OCI-LY7 (cell line): ENCODE data around the gene AMIGO1. TPM values are rescaled to one million over a fixed set of nuclear protein-coding genes. Genes with fewer than 3 reads are reported as not detected.

Experiments used
- BruUV-seq: library from RNA; stranded (reverse); fragments of 400-500 nt; replicated peaks from 2 replicates; lab custom pipeline; 2021; lab: Mats Ljungman, UMichigan
- CTCF ChIA-PET: fragments of 300-600 bp; sonication (Branson Sonifier 250); formaldehyde crosslinking; loops from one replicate; lab custom pipeline; 2022; ENCODE audit warnings: antibody characterized with exemption; ENCODE audit not compliant: unreplicated experiment; lab: Charles Lee
- POLR2A ChIA-PET: fragments of 300-600 bp; sonication (Branson Sonifier 250); formaldehyde crosslinking; loops from one replicate; lab custom pipeline; 2022; ENCODE audit warnings: antibody characterized with exemption; lab: Charles Lee
- DNase-seq: peaks from one replicate; pipeline ENCODE4 v3.0.0-alpha.2; 2015; ENCODE audit warnings: low spot score
- H2AFZ ChIP-seq: fragments of 200-600 bp; sonication (generic), shearing (Covaris generic); 2 replicates; pipeline ENCODE4 v1.6.1; 2014; ENCODE audit warnings: mild to moderate bottlenecking, antibody characterized with exemption, low read length, moderate library complexity
- H3K27ac ChIP-seq: fragments of 200-600 bp; sonication (generic); 2 replicates; pipeline ENCODE4 v1.5.1; 2014; ENCODE audit warnings: mixed run types, low read depth, mild to moderate bottlenecking, moderate library complexity, low read length, inconsistent platforms; ENCODE audit not compliant: poor library complexity, severe bottlenecking
- H3K36me3 ChIP-seq: fragments of 200-600 bp; sonication (generic); 2 replicates; pipeline ENCODE4 v1.6.1; 2014; ENCODE audit warnings: mild to moderate bottlenecking, antibody characterized with exemption, low read length, moderate library complexity, mixed read lengths; ENCODE audit not compliant: insufficient read depth
- H3K4me1 ChIP-seq: fragments of 200-600 bp; sonication (generic); 2 replicates; pipeline ENCODE4 v1.5.1; 2014; ENCODE audit warnings: mild to moderate bottlenecking, low read length; ENCODE audit not compliant: insufficient read depth, poor library complexity, severe bottlenecking
- H3K4me2 ChIP-seq: fragments of 200-600 bp; sonication (generic); 2 replicates; pipeline ENCODE4 v1.6.1; 2014; ENCODE audit warnings: mild to moderate bottlenecking, low read length
- H3K4me3 ChIP-seq: fragments of 200-600 bp; sonication (generic); 2 replicates; pipeline ENCODE4 v1.5.1; 2014; ENCODE audit warnings: mild to moderate bottlenecking, low read depth, low read length; ENCODE audit not compliant: poor library complexity, severe bottlenecking
- H3K79me2 ChIP-seq: fragments of 200-600 bp; sonication (generic); 2 replicates; pipeline ENCODE4 v1.6.1; 2016; ENCODE audit warnings: low read depth, mild to moderate bottlenecking, low read length, moderate library complexity, mixed read lengths; ENCODE audit not compliant: insufficient read depth
- H3K9me2 ChIP-seq: fragments of 200-600 bp; sonication (generic); 2 replicates; pipeline ENCODE4 v1.6.1; 2016; ENCODE audit warnings: mild to moderate bottlenecking, low read length, mixed read lengths; ENCODE audit not compliant: insufficient read depth
- H3K9me3 ChIP-seq: fragments of 200-600 bp; sonication (generic); 2 replicates; pipeline ENCODE4 v1.6.1; 2014; ENCODE audit warnings: mild to moderate bottlenecking, mixed run types, low read length, mixed read lengths
- H4K20me1 ChIP-seq: fragments of 200-600 bp; sonication (generic); 2 replicates; pipeline ENCODE4 v1.6.1; 2014; ENCODE audit warnings: mild to moderate bottlenecking, antibody characterized with exemption, low read length, moderate library complexity, mixed read lengths; ENCODE audit not compliant: insufficient read depth
- EZH2phosphoT487 ChIP-seq: fragments of 200-600 bp; sonication (generic); IDR thresholded peaks from 2 replicates; pipeline ENCODE4 v1.6.1; 2018; ENCODE audit warnings: low read depth, borderline replicate concordance, mild to moderate bottlenecking, mixed run types, antibody characterized with exemption, low read length, moderate library complexity, mixed read lengths
- intact Hi-C: fragments of 100-400 bp; cut with micrococcal nuclease; formaldehyde crosslinking; loops from one replicate; pipeline ENCODE4 v1.10.0; 2022; ENCODE audit not compliant: unreplicated experiment
- total RNA-seq, 2 experiments: library from RNA; depleted of rRNA in 1 of 2; stranded (reverse); fragments of >200 nt in 1 of 2; shearing (Covaris generic) in 1 of 2; gene quantifications; 2 replicates each; pipeline ENCODE4 v1.2.3, GENCODE V29; 2014 to 2022
- TF ChIP-seq, protein P1 (sequence below): fragments of 200-600 bp; sonication (generic); conservative IDR thresholded peaks from 2 replicates; pipeline ENCODE4 v1.5.1; 2014; ENCODE audit warnings: mild to moderate bottlenecking, antibody characterized with exemption, low read length, moderate library complexity, mixed read lengths

The AMIGO1 gene
- total RNA-seq, 2 experiments from 2014 or later: 0.15 to 0.16 TPM

GRCh38 chr1:109523706-109524105 lies 14.2 kb upstream of the AMIGO1 start:
- DNase-seq: no peak
- H3K27ac ChIP-seq: no peak overlapping the region
- H3K36me3 ChIP-seq: no peaks in the 10 kb centered on the region
- POLR2A ChIA-PET: interaction anchor here (1.2 kb wide), 1 partner anchor 8 kb away, joined by 4 read pairs; no protein-coding TSS in a partner anchor
- H3K4me2 ChIP-seq: no peak overlapping the region
- CTCF ChIA-PET: no interaction called here
- intact Hi-C loops: no loop called here
- no peak overlapping the region for H3K4me3 ChIP-seq
- no peaks in the 10 kb centered on the region for H3K4me1 ChIP-seq
- TF ChIP-seq EZH2phosphoT487: no peak
- TF ChIP-seq, protein P1, sequence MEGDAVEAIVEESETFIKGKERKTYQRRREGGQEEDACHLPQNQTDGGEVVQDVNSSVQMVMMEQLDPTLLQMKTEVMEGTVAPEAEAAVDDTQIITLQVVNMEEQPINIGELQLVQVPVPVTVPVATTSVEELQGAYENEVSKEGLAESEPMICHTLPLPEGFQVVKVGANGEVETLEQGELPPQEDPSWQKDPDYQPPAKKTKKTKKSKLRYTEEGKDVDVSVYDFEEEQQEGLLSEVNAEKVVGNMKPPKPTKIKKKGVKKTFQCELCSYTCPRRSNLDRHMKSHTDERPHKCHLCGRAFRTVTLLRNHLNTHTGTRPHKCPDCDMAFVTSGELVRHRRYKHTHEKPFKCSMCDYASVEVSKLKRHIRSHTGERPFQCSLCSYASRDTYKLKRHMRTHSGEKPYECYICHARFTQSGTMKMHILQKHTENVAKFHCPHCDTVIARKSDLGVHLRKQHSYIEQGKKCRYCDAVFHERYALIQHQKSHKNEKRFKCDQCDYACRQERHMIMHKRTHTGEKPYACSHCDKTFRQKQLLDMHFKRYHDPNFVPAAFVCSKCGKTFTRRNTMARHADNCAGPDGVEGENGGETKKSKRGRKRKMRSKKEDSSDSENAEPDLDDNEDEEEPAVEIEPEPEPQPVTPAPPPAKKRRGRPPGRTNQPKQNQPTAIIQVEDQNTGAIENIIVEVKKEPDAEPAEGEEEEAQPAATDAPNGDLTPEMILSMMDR: no peak
- no peak overlapping the region for H2AFZ ChIP-seq
- H3K9me3 ChIP-seq: no peaks in the 10 kb centered on the region
- no peaks in the 10 kb centered on the region for H4K20me1 ChIP-seq
- H3K79me2 ChIP-seq: no peaks in the 10 kb centered on the region
- no TSS peak for BruUV-seq
- H3K9me2 ChIP-seq: no peaks in the 10 kb centered on the region

DNA sequence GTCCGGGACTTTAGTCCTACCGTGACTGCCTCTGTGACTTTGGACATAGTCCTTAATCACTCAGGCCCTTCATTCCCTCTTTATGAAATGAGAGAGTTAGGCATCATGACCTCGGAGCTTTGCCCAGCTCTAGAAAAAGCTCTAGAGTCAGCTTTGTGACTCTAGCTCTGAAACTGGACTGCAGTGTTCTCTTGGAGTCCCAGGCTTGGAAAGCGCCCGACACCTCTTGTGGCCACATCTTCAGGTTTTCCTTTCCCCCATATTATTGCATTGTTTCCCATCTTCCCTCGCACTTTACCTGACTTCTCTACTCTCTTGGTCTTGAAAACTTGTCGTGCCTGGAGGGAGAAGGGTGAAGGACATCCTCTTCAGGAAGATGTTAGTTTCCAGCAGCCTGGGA lies 12.5 kb upstream of the AMIGO1 start:
- H2AFZ ChIP-seq: no peak overlapping the region
- CTCF ChIA-PET: no interaction called here

More for the DNA sequence above, 12.5 kb upstream of the AMIGO1 start:
- H3K36me3 ChIP-seq: no peaks in the 10 kb centered on the region
- no peak for DNase-seq
- no peak overlapping the region for H3K4me2 ChIP-seq
- H3K4me3 ChIP-seq: no peak overlapping the region
- no peaks in the 10 kb centered on the region for H4K20me1 ChIP-seq
- intact Hi-C loops: no loop called here
- TF ChIP-seq, protein P1: no peak
- TF ChIP-seq EZH2phosphoT487: no peak
- H3K79me2 ChIP-seq: no peaks in the 10 kb centered on the region
- no TSS peak for BruUV-seq
- H3K9me3 ChIP-seq: no peaks in the 10 kb centered on the region
- no peaks in the 10 kb centered on the region for H3K4me1 ChIP-seq
- POLR2A ChIA-PET: no interaction called here
- no peak overlapping the region for H3K27ac ChIP-seq
- no peaks in the 10 kb centered on the region for H3K9me2 ChIP-seq
